ENCODE results near the gene MRI1. TPM values are rescaled to one million over a fixed set of nuclear protein-coding genes. Genes with fewer than 3 reads are reported as not detected.

The MRI1 gene
- total and polyA plus RNA-seq, 2 of the 4 experiments (the other 2 are of a cell fraction): 26.7 to 37.6 TPM

GRCh38 chr19:13821292-13821691 is 57.0 kb downstream of the MRI1 start:
- no peak overlapping the region for H2BK120ac ChIP-seq (ENCODE audit: low read depth, low read length)
- peaks cover 15% of the 10 kb centered on the region for H4K20me1 ChIP-seq (ENCODE audit: insufficient read depth, low read length)
- no peak overlapping the region for H3K9ac ChIP-seq (ENCODE audit: low read depth, low read length)
- intact Hi-C loops (cut with micrococcal nuclease) (no loop called here), dilution Hi-C loops (cut with HindIII; ENCODE audit: low sequenced_read_pairs, unreplicated experiment) (no loop called here), in situ Hi-C loops (cut with MboI; ENCODE audit: low sequenced_read_pairs) (no loop called here)
- H3K4me2 ChIP-seq (ENCODE audit: low read depth, low read length): no peak overlapping the region
- H3K4ac ChIP-seq (ENCODE audit: low read depth, low read length): no peak overlapping the region
- no peak overlapping the region for H3K27ac ChIP-seq (ENCODE audit: insufficient read depth, low read length)
- no peak overlapping the region for H2AK9ac ChIP-seq (replicated peaks; ENCODE audit: low read depth, low read length, poor library complexity)
- no peak overlapping the region for H3K23ac ChIP-seq (ENCODE audit: low read depth, low read length)
- no peak overlapping the region for H2AFZ ChIP-seq (replicated peaks; ENCODE audit: low read length, poor library complexity)
- H2BK15ac ChIP-seq (ENCODE audit: low read depth, low read length): no peak overlapping the region
- no TSS peak for BruUV-seq (replicated peaks)
- H3K56ac ChIP-seq (ENCODE audit: extremely low read depth, insufficient read depth, low read length): no peak overlapping the region
- DNase-seq: no peak
- TF ChIP-seq RAD21 (IDR thresholded peaks at IDR 0.05; ENCODE audit: low read length) (no peak), POLR2A (IDR thresholded peaks at IDR 0.05; ENCODE audit: low read depth, low read length) (no peak), BHLHE40 (IDR thresholded peaks at IDR 0.05; ENCODE audit: low read depth, low read length) (no peak), NFE2L2 (IDR thresholded peaks at IDR 0.05; ENCODE audit: low read depth, low read length) (no peak), USF2 (IDR thresholded peaks at IDR 0.05; ENCODE audit: low read depth, low read length) (no peak), ELK1 (IDR thresholded peaks at IDR 0.05; ENCODE audit: borderline replicate concordance, low read depth, low read length) (no peak), MXI1 (IDR thresholded peaks at IDR 0.05; ENCODE audit: borderline replicate concordance, low read depth, low read length) (no peak)
- TF ChIP-seq, protein P1, sequence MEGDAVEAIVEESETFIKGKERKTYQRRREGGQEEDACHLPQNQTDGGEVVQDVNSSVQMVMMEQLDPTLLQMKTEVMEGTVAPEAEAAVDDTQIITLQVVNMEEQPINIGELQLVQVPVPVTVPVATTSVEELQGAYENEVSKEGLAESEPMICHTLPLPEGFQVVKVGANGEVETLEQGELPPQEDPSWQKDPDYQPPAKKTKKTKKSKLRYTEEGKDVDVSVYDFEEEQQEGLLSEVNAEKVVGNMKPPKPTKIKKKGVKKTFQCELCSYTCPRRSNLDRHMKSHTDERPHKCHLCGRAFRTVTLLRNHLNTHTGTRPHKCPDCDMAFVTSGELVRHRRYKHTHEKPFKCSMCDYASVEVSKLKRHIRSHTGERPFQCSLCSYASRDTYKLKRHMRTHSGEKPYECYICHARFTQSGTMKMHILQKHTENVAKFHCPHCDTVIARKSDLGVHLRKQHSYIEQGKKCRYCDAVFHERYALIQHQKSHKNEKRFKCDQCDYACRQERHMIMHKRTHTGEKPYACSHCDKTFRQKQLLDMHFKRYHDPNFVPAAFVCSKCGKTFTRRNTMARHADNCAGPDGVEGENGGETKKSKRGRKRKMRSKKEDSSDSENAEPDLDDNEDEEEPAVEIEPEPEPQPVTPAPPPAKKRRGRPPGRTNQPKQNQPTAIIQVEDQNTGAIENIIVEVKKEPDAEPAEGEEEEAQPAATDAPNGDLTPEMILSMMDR (conservative IDR thresholded peaks at IDR 0.05; ENCODE audit: low read depth, low read length): no peak
- no peaks in the 10 kb centered on the region for H3K9me3 ChIP-seq (ENCODE audit: control insufficient read depth, insufficient read depth, low read length)
- peaks cover 64% of the 10 kb centered on the region for H3K36me3 ChIP-seq (ENCODE audit: control insufficient read depth, insufficient read depth, low read length)
- no peak overlapping the region for H3K18ac ChIP-seq (ENCODE audit: low read depth, low read length)
- no peaks in the 10 kb centered on the region for H3K27me3 ChIP-seq (ENCODE audit: control insufficient read depth, insufficient read depth, low read length)
- ChIA-PET CTCF (no interaction called here), POLR2A (ENCODE audit: unreplicated experiment) (interaction anchor here (0.8 kb wide), 1 partner anchor 88 kb away, joined by 5 read pairs; no protein-coding TSS in a partner anchor)
- no peak overlapping the region for H2BK20ac ChIP-seq (ENCODE audit: low read depth, low read length)
- H2AK5ac ChIP-seq (ENCODE audit: low read depth, low read length): no peak overlapping the region
- no peak overlapping the region for H4K5ac ChIP-seq (ENCODE audit: low read depth, low read length)
- no peak overlapping the region for H3K14ac ChIP-seq (replicated peaks; ENCODE audit: low read depth, low read length)
- no peak overlapping the region for H3K4me3 ChIP-seq (ENCODE audit: insufficient read depth, low read depth, low read length)
- no peak overlapping the region for H2BK5ac ChIP-seq (ENCODE audit: low read depth, low read length, poor library complexity, severe bottlenecking)
- no CpG with 5 or more reads among the region's 2 CpGs for WGBS, 2 experiments (ENCODE audit: extremely low coverage in 2 of 2, insufficient read length in 1 of 2)
- H4K8ac ChIP-seq (ENCODE audit: low read depth in 2 of 2, low read length in 2 of 2): no peak overlapping the region
- H3K79me1 ChIP-seq (ENCODE audit: low read depth in 1 of 2, low read length in 2 of 2): peaks cover 11 to 37% of the 10 kb centered on the region in 2 experiments; a peak in 2 of 4 replicates
- H4K91ac ChIP-seq (ENCODE audit: insufficient read depth, low read depth, low read length): no peak overlapping the region
- no peaks in the 10 kb centered on the region for H3K4me1 ChIP-seq (ENCODE audit: control insufficient read depth, insufficient read depth, low read length)
- ATAC-seq (ENCODE audit: low read depth): no peak
- peaks cover 4% of the 10 kb centered on the region; the same call in 1 of the 2 replicates for H3K9me1 ChIP-seq (ENCODE audit: insufficient read depth, low read length)

All from IMR-90 (cell line).